ENCODE measurements around the gene COL4A6.

The COL4A6 gene

DNA sequence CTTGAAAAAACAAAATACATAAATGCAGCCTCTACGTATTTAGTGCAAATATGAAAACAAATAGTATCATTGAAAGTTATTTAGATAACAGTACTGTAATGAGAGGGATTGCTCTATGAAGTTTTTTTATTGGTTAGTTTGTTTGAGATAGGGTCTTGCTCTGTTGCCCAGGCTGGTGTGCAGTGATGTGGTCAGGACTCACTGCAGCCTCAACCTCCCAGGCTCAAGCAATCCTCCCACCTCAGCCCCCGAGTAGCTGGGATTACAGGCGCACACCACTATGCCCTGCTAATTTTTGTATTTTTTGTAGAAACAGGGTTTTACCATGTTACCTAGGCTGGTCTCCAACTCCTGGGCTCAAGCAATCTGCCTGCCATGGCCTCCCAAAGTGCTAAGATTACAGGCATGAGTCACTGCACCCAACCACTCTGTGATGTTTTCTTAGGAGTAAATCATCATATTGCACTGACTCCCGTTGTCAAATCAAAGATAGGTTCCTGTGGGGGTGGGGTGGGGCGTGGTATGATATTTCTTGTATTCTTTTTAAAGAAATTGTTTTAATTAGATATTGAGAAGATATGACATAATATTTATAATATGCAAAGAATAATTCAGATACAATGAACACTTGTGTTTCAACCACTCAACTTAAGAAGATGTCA lies 270.9 kb downstream of the COL4A6 start:
- TF ChIP-seq EGR1 (IDR thresholded peaks at IDR 0.05) (no peak), CREB1 (IDR thresholded peaks at IDR 0.05; ENCODE audit: low read depth) (no peak), RAD21 (IDR thresholded peaks at IDR 0.05; ENCODE audit: low read depth) (no peak), NFIC (IDR thresholded peaks at IDR 0.05) (no peak), EP300 (IDR thresholded peaks at IDR 0.05; ENCODE audit: borderline replicate concordance) (no peak), ZBTB7A (IDR thresholded peaks at IDR 0.05; ENCODE audit: low read depth) (no peak), TAF1 (IDR thresholded peaks at IDR 0.05; ENCODE audit: low read depth) (no peak), FOXM1 (IDR thresholded peaks at IDR 0.05; ENCODE audit: borderline replicate concordance, low read depth) (no peak), TEAD4 (IDR thresholded peaks at IDR 0.05) (no peak), CEBPB (IDR thresholded peaks at IDR 0.05) (no peak), YY1 (IDR thresholded peaks at IDR 0.05; ENCODE audit: low read depth) (no peak), TCF12 (IDR thresholded peaks at IDR 0.05; ENCODE audit: low read depth) (no peak)
- TF ChIP-seq, protein P1, sequence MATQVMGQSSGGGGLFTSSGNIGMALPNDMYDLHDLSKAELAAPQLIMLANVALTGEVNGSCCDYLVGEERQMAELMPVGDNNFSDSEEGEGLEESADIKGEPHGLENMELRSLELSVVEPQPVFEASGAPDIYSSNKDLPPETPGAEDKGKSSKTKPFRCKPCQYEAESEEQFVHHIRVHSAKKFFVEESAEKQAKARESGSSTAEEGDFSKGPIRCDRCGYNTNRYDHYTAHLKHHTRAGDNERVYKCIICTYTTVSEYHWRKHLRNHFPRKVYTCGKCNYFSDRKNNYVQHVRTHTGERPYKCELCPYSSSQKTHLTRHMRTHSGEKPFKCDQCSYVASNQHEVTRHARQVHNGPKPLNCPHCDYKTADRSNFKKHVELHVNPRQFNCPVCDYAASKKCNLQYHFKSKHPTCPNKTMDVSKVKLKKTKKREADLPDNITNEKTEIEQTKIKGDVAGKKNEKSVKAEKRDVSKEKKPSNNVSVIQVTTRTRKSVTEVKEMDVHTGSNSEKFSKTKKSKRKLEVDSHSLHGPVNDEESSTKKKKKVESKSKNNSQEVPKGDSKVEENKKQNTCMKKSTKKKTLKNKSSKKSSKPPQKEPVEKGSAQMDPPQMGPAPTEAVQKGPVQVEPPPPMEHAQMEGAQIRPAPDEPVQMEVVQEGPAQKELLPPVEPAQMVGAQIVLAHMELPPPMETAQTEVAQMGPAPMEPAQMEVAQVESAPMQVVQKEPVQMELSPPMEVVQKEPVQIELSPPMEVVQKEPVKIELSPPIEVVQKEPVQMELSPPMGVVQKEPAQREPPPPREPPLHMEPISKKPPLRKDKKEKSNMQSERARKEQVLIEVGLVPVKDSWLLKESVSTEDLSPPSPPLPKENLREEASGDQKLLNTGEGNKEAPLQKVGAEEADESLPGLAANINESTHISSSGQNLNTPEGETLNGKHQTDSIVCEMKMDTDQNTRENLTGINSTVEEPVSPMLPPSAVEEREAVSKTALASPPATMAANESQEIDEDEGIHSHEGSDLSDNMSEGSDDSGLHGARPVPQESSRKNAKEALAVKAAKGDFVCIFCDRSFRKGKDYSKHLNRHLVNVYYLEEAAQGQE (IDR thresholded peaks at IDR 0.05; ENCODE audit: low read depth): no peak
- TF ChIP-seq, protein P2, sequence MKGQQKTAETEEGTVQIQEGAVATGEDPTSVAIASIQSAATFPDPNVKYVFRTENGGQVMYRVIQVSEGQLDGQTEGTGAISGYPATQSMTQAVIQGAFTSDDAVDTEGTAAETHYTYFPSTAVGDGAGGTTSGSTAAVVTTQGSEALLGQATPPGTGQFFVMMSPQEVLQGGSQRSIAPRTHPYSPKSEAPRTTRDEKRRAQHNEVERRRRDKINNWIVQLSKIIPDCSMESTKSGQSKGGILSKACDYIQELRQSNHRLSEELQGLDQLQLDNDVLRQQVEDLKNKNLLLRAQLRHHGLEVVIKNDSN (IDR thresholded peaks at IDR 0.05): no peak
- TF ChIP-seq, protein P3, sequence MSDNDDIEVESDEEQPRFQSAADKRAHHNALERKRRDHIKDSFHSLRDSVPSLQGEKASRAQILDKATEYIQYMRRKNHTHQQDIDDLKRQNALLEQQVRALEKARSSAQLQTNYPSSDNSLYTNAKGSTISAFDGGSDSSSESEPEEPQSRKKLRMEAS (IDR thresholded peaks at IDR 0.05): no peak

DNA sequence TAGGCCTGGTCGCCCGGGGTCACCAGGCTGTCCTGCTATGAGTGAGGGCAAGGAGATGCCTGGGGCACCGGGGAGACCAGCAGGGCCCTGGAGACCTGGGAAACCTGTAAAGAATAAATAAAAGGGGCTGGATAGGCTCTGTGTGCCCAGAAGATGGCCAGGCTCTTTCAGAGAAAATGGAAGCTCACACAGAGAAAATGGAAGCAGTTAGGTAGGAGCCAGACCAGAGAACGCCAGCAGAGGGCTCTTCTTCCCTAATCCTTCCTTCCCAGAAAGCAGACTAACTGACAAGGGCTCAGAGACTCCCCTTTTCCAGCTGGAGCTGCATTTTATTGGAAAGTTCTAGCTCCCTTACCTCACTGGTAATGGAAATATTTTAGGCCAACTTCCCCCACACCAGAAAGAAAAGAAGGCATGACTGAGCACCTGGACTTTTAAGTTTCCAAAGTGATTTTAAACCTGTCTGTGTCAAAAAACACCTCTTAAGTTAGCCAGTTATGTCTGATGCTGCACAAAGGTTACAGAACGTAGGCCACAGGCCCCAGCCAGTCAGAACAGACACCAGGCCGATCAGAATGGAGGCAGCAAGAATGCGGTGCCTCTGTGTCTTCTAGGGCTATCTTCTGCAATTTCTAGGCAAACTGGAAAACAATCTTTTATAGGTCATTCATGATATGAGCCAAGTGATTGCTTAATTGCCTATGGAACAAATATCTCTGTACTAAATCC lies 272.7 kb downstream of the COL4A6 start:
- TF ChIP-seq RAD21 (IDR thresholded peaks at IDR 0.05; ENCODE audit: low read depth): peak; percentile 11; the same call in 1 of the 2 replicates
- TF ChIP-seq EGR1 (IDR thresholded peaks at IDR 0.05): no peak
- TF ChIP-seq YY1 (IDR thresholded peaks at IDR 0.05; ENCODE audit: low read depth): 0 out of 2 replicates have a peak, but pooled peaks have one; percentile 40

DNA sequence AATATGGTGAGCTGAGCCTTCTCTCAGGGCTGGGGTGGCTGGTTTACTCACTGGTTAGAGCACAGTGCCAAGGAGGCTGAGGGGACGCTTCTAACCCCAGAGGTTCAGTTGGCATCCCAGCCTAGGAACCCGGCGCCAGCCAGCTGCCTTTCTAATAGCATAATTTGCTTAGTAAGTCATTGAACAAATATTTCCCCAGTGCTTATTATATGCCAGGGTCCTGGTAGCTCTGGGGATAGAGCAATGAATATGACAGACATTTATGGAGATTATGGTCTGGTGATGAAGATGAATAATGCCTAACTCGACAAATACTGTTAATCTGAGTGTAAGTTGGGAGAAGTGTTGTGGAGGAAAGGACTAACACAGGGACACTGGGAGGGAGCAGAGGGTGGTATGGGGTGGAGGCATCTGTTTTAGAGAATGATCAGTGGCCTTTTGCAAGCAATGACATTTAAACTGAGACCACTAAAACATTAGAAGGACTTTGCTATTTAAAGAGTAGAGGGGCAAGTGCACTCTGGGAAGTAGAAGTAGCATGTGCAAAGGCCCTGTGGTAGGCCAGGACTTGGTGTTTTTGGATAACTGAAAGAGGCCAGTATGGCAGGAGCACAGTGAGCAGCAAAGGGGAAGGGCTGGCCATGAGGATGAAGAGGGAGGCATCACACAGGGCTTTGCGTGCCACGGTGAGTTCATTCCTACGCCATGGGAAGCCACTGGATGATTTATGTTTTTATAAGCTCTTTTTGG lies 274.7 kb downstream of the COL4A6 start:
- TF ChIP-seq, protein P3 (IDR thresholded peaks at IDR 0.05): no peak
- TF ChIP-seq NFIC (IDR thresholded peaks at IDR 0.05): no peak

DNA sequence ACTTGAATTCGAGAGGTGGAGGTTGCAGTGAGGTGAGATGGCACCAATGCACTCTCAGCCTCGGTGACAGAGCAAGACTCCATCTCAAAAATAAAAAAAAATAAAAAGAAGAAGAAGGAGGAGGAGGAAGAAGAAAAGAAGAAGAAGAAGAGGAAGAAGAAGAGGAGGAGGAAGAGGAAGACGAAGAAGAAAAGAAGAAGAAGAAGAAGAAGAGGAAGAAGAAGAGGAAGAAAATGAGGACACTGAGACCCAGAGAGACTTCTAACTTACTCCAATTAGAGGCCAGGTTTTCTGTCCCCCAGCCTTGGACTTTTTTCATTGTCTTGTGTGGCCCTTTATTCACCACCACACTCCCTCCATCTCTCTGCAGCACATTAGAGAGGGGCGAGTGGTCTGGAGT lies 276.0 kb downstream of the COL4A6 start:
- no peak for TF ChIP-seq TCF12 (IDR thresholded peaks at IDR 0.05; ENCODE audit: low read depth)
- TF ChIP-seq, protein P2 (IDR thresholded peaks at IDR 0.05): no peak
- TF ChIP-seq ZBTB7A (IDR thresholded peaks at IDR 0.05; ENCODE audit: low read depth): no peak
- TF ChIP-seq, protein P3 (IDR thresholded peaks at IDR 0.05): no peak
- TF ChIP-seq CEBPB (IDR thresholded peaks at IDR 0.05): no peak
- TF ChIP-seq CREB1 (IDR thresholded peaks at IDR 0.05; ENCODE audit: low read depth): no peak
- no peak for TF ChIP-seq TEAD4 (IDR thresholded peaks at IDR 0.05)
- no peak for TF ChIP-seq EGR1 (IDR thresholded peaks at IDR 0.05)
- no peak for TF ChIP-seq TAF1 (IDR thresholded peaks at IDR 0.05; ENCODE audit: low read depth)
- TF ChIP-seq, protein P1 (IDR thresholded peaks at IDR 0.05; ENCODE audit: low read depth): no peak
- TF ChIP-seq YY1 (IDR thresholded peaks at IDR 0.05; ENCODE audit: low read depth): no peak
- no peak for TF ChIP-seq NFIC (IDR thresholded peaks at IDR 0.05)
- no peak for TF ChIP-seq EP300 (IDR thresholded peaks at IDR 0.05; ENCODE audit: borderline replicate concordance)
- TF ChIP-seq FOXM1 (IDR thresholded peaks at IDR 0.05; ENCODE audit: borderline replicate concordance, low read depth): no peak
- no peak for TF ChIP-seq RAD21 (IDR thresholded peaks at IDR 0.05; ENCODE audit: low read depth)

DNA sequence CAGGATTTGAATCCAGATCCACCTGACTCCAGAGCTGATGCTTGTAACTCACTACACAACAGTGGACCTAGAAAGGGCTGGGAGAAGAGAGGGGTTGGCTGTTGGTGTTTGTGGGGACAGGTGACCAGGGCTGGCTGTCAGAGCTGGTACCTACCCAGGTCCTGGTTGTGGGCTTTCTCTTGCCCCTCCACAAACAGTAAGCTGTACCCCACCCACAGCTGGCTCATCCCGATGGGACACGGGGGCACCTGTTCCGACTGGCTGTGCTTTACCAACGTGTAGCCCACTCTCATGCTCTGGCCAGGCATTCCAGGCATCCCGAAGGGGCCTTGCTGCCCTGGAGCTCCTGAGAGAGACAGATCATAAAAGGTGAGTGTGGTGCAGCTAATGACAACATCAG lies 277.9 kb downstream of the COL4A6 start:
- TF ChIP-seq EP300 (IDR thresholded peaks at IDR 0.05; ENCODE audit: borderline replicate concordance) (no peak), ZBTB7A (IDR thresholded peaks at IDR 0.05; ENCODE audit: low read depth) (no peak), EGR1 (IDR thresholded peaks at IDR 0.05) (no peak), TCF12 (IDR thresholded peaks at IDR 0.05; ENCODE audit: low read depth) (no peak), CEBPB (IDR thresholded peaks at IDR 0.05) (no peak)
- TF ChIP-seq, protein P1 (IDR thresholded peaks at IDR 0.05; ENCODE audit: low read depth): no peak
- TF ChIP-seq, protein P3 (IDR thresholded peaks at IDR 0.05): no peak

Measured in Ishikawa (cell line).